Activated T-cell treated with anti-CD3 and anti-CD28 coated beads, Interleukin-2, amount 50 U/mL, for 48 hours (primary cell): ENCODE data around the gene TBC1D8B.

Source experiments
- DNase-seq, 2 experiments: peaks; one replicate each; pipeline ENCODE4 v3.0.0-alpha.2; 2020

TBC1D8B gene

GRCh38 chrX:106899276-106899675 is 96.8 kb downstream of the TBC1D8B start:
- DNase-seq, result no peak

- no peak for DNase-seq
Observed at GRCh38 chrX:106899841-106900240, 97.4 kb downstream of the TBC1D8B start.

- no peak for DNase-seq
Observed at GRCh38 chrX:106901341-106901740, 98.9 kb downstream of the TBC1D8B start.

GRCh38 chrX:106901781-106902219 is 99.3 kb downstream of the TBC1D8B start:
- no peak for DNase-seq

GRCh38 chrX:106902684-106903083 is 100.2 kb downstream of the TBC1D8B start:
- no peak for DNase-seq

- no peak for DNase-seq
Observed at GRCh38 chrX:106903291-106903824, 100.9 kb downstream of the TBC1D8B start, which contains the start of gene RIPPLY1. TSS of gene RIPPLY1 (minus strand) at chrX:106903341. CDS start at chrX:106903287, 54 bp downstream.

- no peak for DNase-seq
Observed at GRCh38 chrX:106903856-106904528, 101.5 kb downstream of the TBC1D8B start.

GRCh38 chrX:106905064-106905708 is 102.7 kb downstream of the TBC1D8B start:
- no peak for DNase-seq

GRCh38 chrX:106906361-106906760 is 103.9 kb downstream of the TBC1D8B start:
- DNase-seq, result no peak

GRCh38 chrX:106912864-106913263 is 110.4 kb downstream of the TBC1D8B start:
- DNase-seq, result no peak

GRCh38 chrX:106917830-106918500 is 115.5 kb downstream of the TBC1D8B start:
- no peak for DNase-seq

- no peak for DNase-seq
Observed at GRCh38 chrX:106919932-106920452, 117.5 kb downstream of the TBC1D8B start, which contains the start of gene CLDN2. TSS of gene CLDN2 (plus strand) at chrX:106920402. CDS start at chrX:106928229, 7,827 bp downstream.

GRCh38 chrX:106921637-106922036 is 119.2 kb downstream of the TBC1D8B start:
- no peak for DNase-seq
